AG09309 (cell line): ENCODE data around the gene RNASE8.

ENCODE experiments used
- DNase-seq: peaks from one replicate; pipeline ENCODE4 v3.0.0-alpha.2; 2010; ENCODE audit warnings: low read depth
- H3K4me3 ChIP-seq: 2 replicates; pipeline ENCODE4 v1.5.1; 2011; ENCODE audit warnings: mild to moderate bottlenecking, low read depth, low read length, moderate library complexity; ENCODE audit not compliant: control insufficient read depth
- TF ChIP-seq, protein P1 (sequence below): IDR thresholded peaks from 2 replicates; pipeline ENCODE4 v1.5.1; 2011; ENCODE audit warnings: mild to moderate bottlenecking, low read depth, low read length, inconsistent platforms; ENCODE audit not compliant: insufficient read depth, control insufficient read depth; ENCODE audit errors: missing control alignments

The RNASE8 gene

GRCh38 chr14:21106176-21106497 is 48.5 kb downstream of the RNASE8 start:
- no peak overlapping the region for H3K4me3 ChIP-seq
- no peak for DNase-seq
- TF ChIP-seq, protein P1, sequence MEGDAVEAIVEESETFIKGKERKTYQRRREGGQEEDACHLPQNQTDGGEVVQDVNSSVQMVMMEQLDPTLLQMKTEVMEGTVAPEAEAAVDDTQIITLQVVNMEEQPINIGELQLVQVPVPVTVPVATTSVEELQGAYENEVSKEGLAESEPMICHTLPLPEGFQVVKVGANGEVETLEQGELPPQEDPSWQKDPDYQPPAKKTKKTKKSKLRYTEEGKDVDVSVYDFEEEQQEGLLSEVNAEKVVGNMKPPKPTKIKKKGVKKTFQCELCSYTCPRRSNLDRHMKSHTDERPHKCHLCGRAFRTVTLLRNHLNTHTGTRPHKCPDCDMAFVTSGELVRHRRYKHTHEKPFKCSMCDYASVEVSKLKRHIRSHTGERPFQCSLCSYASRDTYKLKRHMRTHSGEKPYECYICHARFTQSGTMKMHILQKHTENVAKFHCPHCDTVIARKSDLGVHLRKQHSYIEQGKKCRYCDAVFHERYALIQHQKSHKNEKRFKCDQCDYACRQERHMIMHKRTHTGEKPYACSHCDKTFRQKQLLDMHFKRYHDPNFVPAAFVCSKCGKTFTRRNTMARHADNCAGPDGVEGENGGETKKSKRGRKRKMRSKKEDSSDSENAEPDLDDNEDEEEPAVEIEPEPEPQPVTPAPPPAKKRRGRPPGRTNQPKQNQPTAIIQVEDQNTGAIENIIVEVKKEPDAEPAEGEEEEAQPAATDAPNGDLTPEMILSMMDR: no peak

DNA sequence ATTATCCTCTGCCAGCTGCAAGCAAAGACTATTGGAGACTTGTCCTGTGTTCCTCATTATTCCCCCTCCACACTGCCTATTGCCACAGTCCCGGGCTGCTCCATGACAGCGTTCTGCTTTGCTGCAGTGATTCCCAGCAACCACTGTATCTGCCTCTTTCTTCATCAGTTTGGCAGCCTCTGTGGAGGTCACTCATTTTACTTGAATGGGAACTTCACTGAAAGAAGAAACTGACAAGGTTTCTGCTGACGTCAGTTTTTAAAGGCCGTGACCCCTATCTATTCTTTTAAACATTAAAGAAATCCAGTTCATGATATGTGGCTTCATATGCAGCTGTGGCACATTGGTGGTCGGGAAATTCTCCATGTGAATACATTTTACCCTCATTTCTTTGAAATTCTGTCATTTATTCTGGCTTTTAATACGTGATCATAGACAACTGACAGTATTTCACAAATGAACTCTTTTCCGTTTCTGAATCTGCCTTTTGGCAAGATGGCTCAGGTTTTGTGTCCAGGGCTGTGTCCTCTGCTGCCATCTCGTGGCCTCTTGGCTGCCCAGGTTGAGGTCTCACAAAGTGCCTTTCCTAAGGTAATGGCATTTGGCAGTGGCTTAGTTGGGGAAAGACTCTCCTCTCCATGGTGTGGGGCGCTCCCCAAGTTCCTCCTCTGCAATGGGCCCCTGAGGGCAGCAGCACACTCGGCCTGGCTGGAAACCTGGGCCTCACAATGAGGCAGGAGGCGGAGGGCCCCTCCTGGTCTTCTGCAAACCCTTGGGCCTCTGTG is 49.1 kb downstream of the RNASE8 start:
- TF ChIP-seq, protein P1: peak; percentile 97
- DNase-seq: no peak
- H3K4me3 ChIP-seq: no peak overlapping the region

GRCh38 chr14:21107283-21107800 is 49.7 kb downstream of the RNASE8 start:
- TF ChIP-seq, protein P1: no peak
- H3K4me3 ChIP-seq: no peak overlapping the region
- DNase-seq: no peak
